Muscle of back (tissue), 11 donors: ENCODE data around the gene DAPK3. TPM values are rescaled to one million over a fixed set of nuclear protein-coding genes. Genes with fewer than 3 reads are reported as not detected.
"Not testable (repeated sequence)": the region's sequence is repeated elsewhere in the genome, so short reads cannot be mapped to it uniquely, and the experiment has no call there.

Source experiments
- DNase-seq, 3 donors: peaks; one replicate each; pipeline versions ENCODE4 v3.0.0 to v3.0.0-alpha.2; 2013
- polyA plus RNA-seq, 10 donors: library from polyadenylated mRNA; unstranded; fragments of 120-200 nt; gene quantifications; one replicate each; pipeline ENCODE4 v1.2.1, GENCODE V29; 2013; ENCODE audit not compliant: insufficient read length in 10 of 10

The DAPK3 gene
- polyA plus RNA-seq, 10 donors, result 58.5 to 94.5 (median 69.4) TPM

DNA sequence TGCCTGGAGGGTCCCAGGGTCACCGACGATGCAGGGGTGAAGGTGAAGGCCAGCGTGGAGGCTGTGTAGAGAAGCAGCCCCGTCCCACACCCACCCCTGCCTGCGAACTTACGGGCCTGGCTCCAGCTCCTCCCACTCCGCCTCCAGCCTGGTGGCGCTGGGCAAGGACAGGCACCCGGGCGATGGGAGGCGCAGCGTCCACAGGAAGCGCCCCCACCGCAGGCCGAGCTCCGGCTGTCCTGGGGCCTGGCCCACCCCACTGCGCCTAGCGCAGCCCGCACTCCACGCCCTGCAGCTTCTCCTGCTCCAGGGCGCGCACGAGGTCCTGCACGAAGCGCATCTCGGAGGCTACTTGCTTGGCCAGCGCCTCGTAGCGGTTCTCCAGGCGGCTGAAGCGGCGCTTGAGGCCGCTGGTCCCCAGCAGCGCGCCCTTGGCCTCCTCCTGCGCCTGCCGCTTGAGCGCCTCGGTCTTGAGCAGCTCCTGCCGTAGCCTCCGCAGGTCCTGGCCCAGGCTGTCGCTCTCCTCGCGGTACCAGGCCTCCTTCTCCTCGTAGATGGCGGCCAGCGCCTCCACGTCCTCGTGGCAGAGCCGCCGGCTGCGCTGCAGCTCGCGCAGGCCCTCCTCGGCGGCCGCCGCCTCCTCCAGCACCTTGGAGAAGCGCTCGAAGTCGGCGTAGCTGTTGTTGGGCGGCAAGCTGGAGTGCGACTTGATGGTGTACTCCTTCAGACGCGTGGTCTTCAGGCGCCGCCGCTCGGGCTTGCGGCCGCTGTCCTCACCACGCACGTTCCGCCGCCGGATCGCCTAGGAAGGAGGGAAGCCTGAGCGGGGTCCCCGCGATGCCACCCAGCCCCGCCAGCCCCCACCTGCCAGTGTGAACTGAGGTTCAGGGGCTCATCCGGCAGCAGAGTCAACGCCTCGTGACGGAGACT lies 11.8 kb downstream of the DAPK3 start:
- no peak for DNase-seq

DNA sequence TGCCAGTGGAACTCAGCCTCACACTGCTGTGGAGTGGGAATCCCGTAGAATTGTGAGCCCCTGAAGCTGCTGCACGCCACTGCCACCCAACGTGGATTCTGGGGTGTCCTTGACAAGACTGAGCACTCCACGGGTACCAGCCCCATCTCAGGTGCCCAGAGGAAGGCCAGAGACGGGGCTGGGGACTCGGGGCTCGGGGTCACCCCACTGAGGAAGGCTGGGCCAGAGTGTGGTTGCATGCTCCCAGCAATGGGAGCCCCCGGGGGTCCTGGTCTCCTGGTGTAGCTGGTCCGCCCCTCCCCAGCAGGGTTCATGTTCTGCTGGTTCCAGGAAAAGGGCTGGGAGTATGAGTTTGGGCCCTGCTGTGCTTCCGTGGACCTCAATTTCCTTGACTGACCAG lies 15.2 kb downstream of the DAPK3 start:
- no peak for DNase-seq

- not testable (repeated sequence) for DNase-seq
Measured at GRCh38 chr19:3955276-3955675, 15.6 kb downstream of the DAPK3 start.

DNA sequence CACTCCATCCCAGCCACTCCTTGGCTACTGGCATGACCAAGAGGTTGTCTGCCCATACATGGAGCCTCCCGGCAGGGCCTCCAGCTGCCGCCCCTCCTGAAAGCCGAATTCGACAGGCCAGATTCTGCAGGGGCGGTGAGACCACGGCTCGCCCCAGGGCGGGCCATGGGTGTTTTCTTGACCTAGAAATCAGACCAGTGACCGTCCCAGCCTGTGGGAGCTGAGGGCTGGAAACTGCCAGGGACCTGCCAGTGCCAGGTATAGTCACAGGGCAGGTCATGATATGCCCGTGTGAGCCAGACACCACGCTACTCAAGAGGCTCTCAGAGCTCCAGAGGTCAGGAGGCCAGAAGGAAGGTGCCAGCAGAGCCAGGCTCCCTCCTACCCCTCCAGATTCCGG lies 16.8 kb downstream of the DAPK3 start:
- no peak for DNase-seq

- DNase-seq, result not testable (repeated sequence)
Measured at GRCh38 chr19:3952755-3953276, 18.1 kb downstream of the DAPK3 start.

- peak; percentile 69 to 73 (median 72) for DNase-seq
Measured at GRCh38 chr19:3950871-3951861, 19.7 kb downstream of the DAPK3 start.

DNA sequence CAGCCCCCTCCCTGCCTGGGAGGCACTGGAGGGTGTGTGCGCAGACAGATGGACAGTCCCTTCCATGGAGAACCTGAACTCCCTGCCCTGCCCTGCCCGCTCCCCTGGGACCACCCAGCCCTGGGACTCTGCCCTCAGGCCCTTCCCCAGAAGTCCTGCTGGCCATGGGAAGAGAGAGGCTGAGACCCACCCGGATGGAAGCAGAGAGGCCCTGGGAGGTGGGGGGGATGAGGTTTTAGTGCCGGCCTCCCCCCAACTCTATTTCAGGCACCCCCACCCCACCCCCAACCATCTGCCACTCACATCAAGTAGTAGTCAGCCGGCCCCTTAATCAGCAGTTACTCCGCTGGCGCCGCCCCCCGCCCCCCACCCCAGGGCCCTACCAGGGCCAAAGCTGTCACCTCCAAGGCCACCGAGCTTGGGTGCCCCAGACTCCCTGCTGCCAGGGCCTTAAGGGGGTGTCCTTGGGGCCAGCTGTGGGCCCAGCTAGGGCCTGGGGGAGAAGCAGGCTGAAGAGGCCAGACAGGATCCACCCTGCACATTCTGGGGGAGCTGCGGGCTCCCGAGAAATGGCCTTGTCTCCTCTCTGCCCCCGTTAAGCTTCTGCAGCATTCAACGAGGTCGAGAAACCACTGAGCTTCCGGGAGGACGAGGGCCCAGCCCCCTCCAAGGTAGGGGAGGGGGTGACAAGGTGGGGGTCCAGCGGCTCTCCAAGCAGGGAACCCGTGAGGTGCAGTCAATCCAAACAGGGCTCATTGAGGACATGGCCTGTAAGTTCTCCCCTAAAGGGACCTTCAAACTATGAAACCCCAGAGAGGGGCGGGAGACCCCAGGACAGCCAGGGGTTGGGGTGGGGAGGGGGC lies 20.7 kb downstream of the DAPK3 start:
- no peak for DNase-seq

- DNase-seq, result no peak
Measured at GRCh38 chr19:3949294-3949693, 21.6 kb downstream of the DAPK3 start.

- DNase-seq, result not testable (repeated sequence)
Measured at GRCh38 chr19:3947316-3947933, 23.5 kb downstream of the DAPK3 start.

DNA sequence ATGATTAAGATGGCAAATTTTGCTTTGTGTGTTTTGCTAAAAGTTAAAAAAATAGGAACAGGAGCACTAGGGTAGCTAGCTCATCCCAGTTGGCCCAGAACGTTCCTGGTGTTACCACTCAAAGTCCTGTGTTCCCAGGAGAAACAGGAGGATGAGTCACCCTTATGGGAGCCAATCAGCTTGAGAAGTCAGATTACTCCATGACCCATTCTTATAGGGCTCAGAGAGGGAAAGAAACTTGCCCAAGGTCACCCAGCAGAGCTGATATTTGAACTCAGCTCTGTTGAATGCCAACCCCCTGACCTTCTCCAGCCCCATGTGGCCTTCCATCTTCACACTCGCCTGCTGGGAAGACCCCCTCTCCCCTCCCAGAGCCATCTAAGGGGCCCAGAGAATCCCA lies 25.1 kb downstream of the DAPK3 start:
- no peak for DNase-seq

DNA sequence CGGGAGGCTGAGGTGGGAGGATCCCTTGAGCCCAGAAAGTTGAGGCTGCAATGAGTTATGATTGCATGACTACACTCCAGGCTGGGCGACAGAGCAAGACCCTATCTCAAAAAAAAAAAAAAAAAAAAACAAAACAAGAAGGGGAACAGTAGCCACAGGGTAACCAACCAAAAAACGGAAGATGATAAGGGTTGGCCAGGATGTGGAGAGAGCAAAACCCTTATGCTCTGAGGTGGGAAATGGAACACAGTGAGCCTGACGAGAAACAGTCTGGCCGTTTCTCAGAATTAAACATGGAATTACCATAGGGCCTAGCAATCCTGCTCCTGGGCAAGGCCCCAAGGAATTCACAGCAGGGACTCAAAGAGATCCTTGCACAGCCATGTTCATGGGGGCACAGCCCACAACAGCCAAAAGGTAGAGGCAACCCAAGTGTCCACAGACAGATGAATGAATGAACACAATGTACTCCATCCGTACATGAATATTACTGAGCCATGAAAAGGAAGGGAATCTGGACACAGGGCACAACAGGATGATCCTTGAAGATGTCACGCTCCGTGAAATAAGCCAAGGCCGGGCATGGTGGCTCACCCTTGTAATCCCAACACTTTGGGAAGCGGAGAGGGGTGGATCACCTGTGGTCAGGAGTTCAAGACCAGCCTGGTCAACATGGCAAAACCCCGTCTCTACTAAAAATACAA lies 26.7 kb downstream of the DAPK3 start:
- DNase-seq, result no peak

GRCh38 chr19:3942790-3943409 lies 28.0 kb downstream of the DAPK3 start:
- peak in 1 of 3 donors; percentile 34 for DNase-seq

- not testable (repeated sequence) for DNase-seq
Measured at GRCh38 chr19:3938300-3938950, 32.5 kb downstream of the DAPK3 start.

DNA sequence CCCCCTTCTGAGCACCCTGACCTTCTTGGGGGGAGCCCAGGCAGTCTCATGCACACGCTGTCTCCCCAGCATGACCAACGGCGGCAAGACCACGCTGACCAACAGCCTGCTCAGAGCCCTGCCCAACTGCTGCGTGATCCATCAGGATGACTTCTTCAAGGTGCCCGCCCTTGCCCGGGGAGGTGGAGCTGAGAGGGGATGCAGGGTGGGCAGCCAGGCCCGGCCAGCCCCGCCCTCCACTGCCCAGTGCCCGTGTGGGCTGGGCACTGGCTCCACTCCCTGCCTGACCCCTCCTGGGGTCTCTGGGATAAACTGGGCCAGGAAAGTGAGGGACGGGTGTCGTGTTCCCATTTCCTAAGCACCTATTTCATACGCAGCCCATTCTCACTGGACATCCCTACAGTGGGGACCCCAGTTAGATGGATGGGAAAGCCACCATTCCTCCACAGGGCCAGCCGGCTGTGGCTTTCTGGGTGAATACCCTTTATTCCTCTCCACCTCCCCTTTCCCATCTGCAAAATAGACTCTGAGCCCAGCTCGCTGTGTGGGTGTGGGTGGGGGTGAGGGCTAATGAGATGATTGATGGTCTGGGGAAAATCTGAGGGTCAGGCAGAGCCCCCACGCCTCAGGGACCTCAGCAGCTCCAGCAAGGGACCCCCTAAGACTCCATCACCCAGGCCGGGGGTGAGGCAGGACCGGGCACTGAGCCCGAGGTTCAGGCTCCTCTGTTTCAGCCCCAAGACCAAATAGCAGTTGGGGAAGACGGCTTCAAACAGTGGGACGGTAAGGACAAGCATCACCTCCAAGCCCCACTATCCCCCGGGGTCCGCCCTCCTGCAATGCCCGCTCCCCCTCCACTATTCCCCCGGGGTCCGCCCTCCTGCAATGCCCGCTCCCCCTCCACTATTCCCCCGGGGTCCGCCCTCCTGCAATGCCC lies 34.1 kb downstream of the DAPK3 start:
- no peak for DNase-seq

- DNase-seq, result peak in 2 of 3 donors; percentile 27 to 30
Measured at GRCh38 chr19:3932931-3933810, 37.7 kb downstream of the DAPK3 start, which contains the start of gene NMRK2. TSS of gene NMRK2 (plus strand) at chr19:3933069. CDS start at chr19:3933672, 603 bp downstream.

GRCh38 chr19:3931041-3931440 lies 39.9 kb downstream of the DAPK3 start:
- no peak for DNase-seq

DNA sequence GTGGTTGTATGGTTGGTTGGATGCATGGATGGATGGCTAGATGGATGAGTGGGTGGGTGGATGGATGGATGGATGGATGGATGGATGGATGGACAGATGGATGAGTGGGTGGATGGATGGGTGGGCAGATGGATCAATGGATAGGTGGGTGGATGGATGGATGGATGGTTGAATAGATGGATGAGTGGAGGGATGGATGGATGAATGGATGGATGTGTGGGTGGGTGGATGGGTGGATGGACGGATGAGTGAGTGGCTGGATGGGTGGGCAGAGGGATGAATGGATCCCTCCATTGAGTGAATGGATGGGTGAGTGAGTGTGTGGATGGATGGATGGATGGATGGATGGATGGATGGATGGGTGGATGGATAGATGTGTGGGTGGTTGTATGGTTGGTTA lies 47.0 kb downstream of the DAPK3 start:
- no peak for DNase-seq
